Fibroblast of skin of scalp (primary cell): ENCODE measurements around the gene OPN1LW. TPM values are rescaled to one million over a fixed set of nuclear protein-coding genes. Genes with fewer than 3 reads are reported as not detected.
A peak's percentile ranks its signal among the peaks of the same experiment; 100 is the strongest.
"Not testable (repeated sequence)": the region's sequence is repeated elsewhere in the genome, so short reads cannot be mapped to it uniquely, and the experiment has no call there.

ENCODE experiments used
- DNase-seq: peaks from one replicate; pipeline ENCODE4 v3.0.0-alpha.2; 2013
- polyA plus RNA-seq, 2 experiments: library from polyadenylated mRNA; unstranded; fragments of 120-200 nt; gene quantifications; one replicate each; pipeline ENCODE4 v1.2.1, GENCODE V29; 2013; ENCODE audit not compliant: insufficient read length in 2 of 2

Gene OPN1LW
- not detected for polyA plus RNA-seq (2013, experiment 1 of 2; ENCODE audit: insufficient read length)
- polyA plus RNA-seq (2013, experiment 2 of 2; ENCODE audit: insufficient read length), result not detected

- DNase-seq, result not testable (repeated sequence)
These were observed at the start of gene OPN1LW for GRCh38 chrX:154144010-154144409. Gene OPN1LW (plus strand): TSS chrX:154144243. CDS start chrX:154144284, 41 bp downstream.

GRCh38 chrX:154094833-154095232 is 49.2 kb upstream of the OPN1LW start:
- DNase-seq, result no peak

GRCh38 chrX:154096140-154097002 is 47.7 kb upstream of the OPN1LW start:
- peak; percentile 13 for DNase-seq

GRCh38 chrX:154097003-154097588 is 46.9 kb upstream of the OPN1LW start:
- peak; percentile 78 for DNase-seq

- DNase-seq, result peak; percentile 93
These were observed 46.2 kb upstream of the OPN1LW start, which contains the start of gene MECP2 for GRCh38 chrX:154097589-154098541. Gene MECP2 (minus strand): TSS chrX:154097717.

GRCh38 chrX:154098551-154098950 is 45.5 kb upstream of the OPN1LW start:
- DNase-seq, result no peak

- DNase-seq, result no peak
These were observed 30.3 kb upstream of the OPN1LW start for GRCh38 chrX:154113729-154114128.

GRCh38 chrX:154114652-154115051 is 29.4 kb upstream of the OPN1LW start:
- no peak for DNase-seq

GRCh38 chrX:154115071-154115470 is 29.0 kb upstream of the OPN1LW start:
- no peak for DNase-seq

- DNase-seq, result no peak
These were observed 28.3 kb upstream of the OPN1LW start for GRCh38 chrX:154115750-154116149.

- no peak for DNase-seq
These were observed 27.4 kb upstream of the OPN1LW start for GRCh38 chrX:154116426-154117211.

GRCh38 chrX:154117566-154117965 is 26.5 kb upstream of the OPN1LW start:
- no peak for DNase-seq

- DNase-seq, result no peak
These were observed 23.5 kb upstream of the OPN1LW start for GRCh38 chrX:154120567-154120966.

GRCh38 chrX:154121207-154121606 is 22.8 kb upstream of the OPN1LW start:
- DNase-seq, result no peak

GRCh38 chrX:154121961-154122360 is 22.1 kb upstream of the OPN1LW start:
- DNase-seq, result no peak

GRCh38 chrX:154123241-154124219 is 20.5 kb upstream of the OPN1LW start:
- DNase-seq, result no peak

- DNase-seq, result no peak
These were observed 18.5 kb upstream of the OPN1LW start for GRCh38 chrX:154125391-154126040.

- no peak for DNase-seq
These were observed 17.9 kb upstream of the OPN1LW start for GRCh38 chrX:154126101-154126500.

GRCh38 chrX:154131955-154132354 is 12.1 kb upstream of the OPN1LW start:
- DNase-seq, result no peak

- no peak for DNase-seq
These were observed 11.7 kb upstream of the OPN1LW start for GRCh38 chrX:154132366-154132765.
